IMR-90 (cell line): ENCODE measurements around the gene AFMID. TPM values are rescaled to one million over a fixed set of nuclear protein-coding genes. Genes with fewer than 3 reads are reported as not detected.

ENCODE experiments used
- ATAC-seq: fragments of 200-7000 bp; cut with Tn5 transposase; 2 replicates; pipeline ENCODE4 v1.9.1; 2020; ENCODE audit warnings: low read depth, mild to moderate bottlenecking, moderate library complexity
- BruUV-seq: library from RNA; stranded (reverse); fragments of 400-500 nt; replicated peaks from 2 replicates; lab custom pipeline; 2021; lab: Mats Ljungman, UMichigan
- CTCF ChIA-PET: fragments of 300-600 bp; formaldehyde crosslinking; extraction: SDS; loops from one replicate; lab custom pipeline; 2021; ENCODE audit warnings: antibody characterized with exemption; lab: Yijun Ruan, JAX
- POLR2A ChIA-PET: fragments of 300-600 bp; sonication (Branson Sonifier 250); formaldehyde crosslinking; loops from one replicate; lab custom pipeline; 2022; ENCODE audit warnings: antibody characterized with exemption; ENCODE audit not compliant: unreplicated experiment; lab: Charles Lee
- DNase-seq: peaks from one replicate; pipeline ENCODE4 v3.0.0; 2013
- H2AFZ ChIP-seq: replicated peaks from 2 replicates; pipeline ENCODE3; 2013; ENCODE audit warnings: low read length, mild to moderate bottlenecking; ENCODE audit not compliant: poor library complexity
- H2AK5ac ChIP-seq: 2 replicates; pipeline ENCODE4 v1.6.1; 2013; ENCODE audit warnings: low read depth, low read length, inconsistent platforms
- H2AK9ac ChIP-seq: replicated peaks from 2 replicates; pipeline ENCODE3; 2013; ENCODE audit warnings: mild to moderate bottlenecking, low read depth, low read length, moderate library complexity; ENCODE audit not compliant: poor library complexity
- H2BK120ac ChIP-seq: 2 replicates; pipeline ENCODE4 v1.6.1; 2013; ENCODE audit warnings: low read depth, low read length, inconsistent platforms
- H2BK15ac ChIP-seq: 3 replicates; pipeline ENCODE4 v1.6.1; 2013; ENCODE audit warnings: low read depth, low read length, inconsistent platforms
- H2BK20ac ChIP-seq: 2 replicates; pipeline ENCODE4 v1.6.1; 2013; ENCODE audit warnings: low read depth, mild to moderate bottlenecking, inconsistent platforms, low read length, moderate library complexity
- H2BK5ac ChIP-seq: 2 replicates; pipeline ENCODE4 v1.6.1; 2013; ENCODE audit warnings: mild to moderate bottlenecking, low read depth, low read length, inconsistent platforms; ENCODE audit not compliant: poor library complexity, severe bottlenecking
- H3K14ac ChIP-seq: replicated peaks from 2 replicates; pipeline ENCODE4 v1.6.1; 2013; ENCODE audit warnings: low read depth, low read length, inconsistent platforms
- H3K18ac ChIP-seq: 2 replicates; pipeline ENCODE4 v1.6.1; 2013; ENCODE audit warnings: low read depth, low read length, control low read depth
- H3K23ac ChIP-seq: 2 replicates; pipeline ENCODE4 v1.6.1; 2013; ENCODE audit warnings: low read depth, low read length, inconsistent platforms
- H3K27ac ChIP-seq: 2 replicates; pipeline ENCODE4 v1.5.1; 2013; ENCODE audit warnings: mild to moderate bottlenecking, control low read depth, low read length; ENCODE audit not compliant: insufficient read depth
- H3K27me3 ChIP-seq: 2 replicates; pipeline ENCODE4 v1.6.1; 2013; ENCODE audit warnings: low read length; ENCODE audit not compliant: control insufficient read depth, insufficient read depth
- H3K36me3 ChIP-seq: 2 replicates; pipeline ENCODE4 v1.6.1; 2013; ENCODE audit warnings: low read length, mixed read lengths; ENCODE audit not compliant: control insufficient read depth, insufficient read depth
- H3K4ac ChIP-seq: 2 replicates; pipeline ENCODE4 v1.6.1; 2013; ENCODE audit warnings: low read depth, low read length, inconsistent platforms
- H3K4me1 ChIP-seq: 2 replicates; pipeline ENCODE4 v1.6.1; 2013; ENCODE audit warnings: low read length, mixed read lengths; ENCODE audit not compliant: control insufficient read depth, insufficient read depth
- H3K4me2 ChIP-seq: 2 replicates; pipeline ENCODE4 v1.6.1; 2013; ENCODE audit warnings: low read depth, mild to moderate bottlenecking, control low read depth, low read length, moderate library complexity
- H3K4me3 ChIP-seq: 2 replicates; pipeline ENCODE4 v1.5.1; 2013; ENCODE audit warnings: low read depth, mild to moderate bottlenecking, control low read depth, low read length, moderate library complexity; ENCODE audit not compliant: insufficient read depth
- H3K56ac ChIP-seq: 2 replicates; pipeline ENCODE4 v1.6.1; 2013; ENCODE audit warnings: low read length, inconsistent platforms; ENCODE audit not compliant: insufficient read depth; ENCODE audit errors: extremely low read depth
- H3K79me1 ChIP-seq, 2 experiments: 2 replicates each; pipeline ENCODE4 v1.6.1; 2013; ENCODE audit warnings: low read length in 2 of 2, inconsistent platforms in 1 of 2, low read depth in 1 of 2
- H3K9ac ChIP-seq: 2 replicates; pipeline ENCODE4 v1.6.1; 2013; ENCODE audit warnings: low read depth, low read length, control low read depth
- H3K9me1 ChIP-seq: 2 replicates; pipeline ENCODE4 v1.6.1; 2013; ENCODE audit warnings: low read length, inconsistent platforms; ENCODE audit not compliant: insufficient read depth
- H3K9me3 ChIP-seq: 2 replicates; pipeline ENCODE4 v1.6.1; 2013; ENCODE audit warnings: low read length; ENCODE audit not compliant: control insufficient read depth, insufficient read depth
- H4K20me1 ChIP-seq: 2 replicates; pipeline ENCODE4 v1.6.1; 2013; ENCODE audit warnings: low read length, inconsistent platforms; ENCODE audit not compliant: insufficient read depth
- H4K5ac ChIP-seq: 2 replicates; pipeline ENCODE4 v1.6.1; 2013; ENCODE audit warnings: mild to moderate bottlenecking, low read depth, low read length, control low read depth
- H4K8ac ChIP-seq, 2 experiments: 2 replicates each; pipeline ENCODE4 v1.6.1; 2013; ENCODE audit warnings: low read depth in 2 of 2, low read length in 2 of 2, control low read depth in 1 of 2, inconsistent platforms in 1 of 2
- H4K91ac ChIP-seq: 2 replicates; pipeline ENCODE4 v1.6.1; 2013; ENCODE audit warnings: low read depth, low read length, inconsistent platforms; ENCODE audit not compliant: insufficient read depth
- RCOR1 ChIP-seq: IDR thresholded peaks from 2 replicates; pipeline ENCODE4 v1.6.1; 2012; ENCODE audit warnings: mild to moderate bottlenecking, low read length, improper control_type of control experiment; ENCODE audit not compliant: insufficient replicate concordance
- RFX5 ChIP-seq: IDR thresholded peaks from 2 replicates; pipeline ENCODE4 v1.8.0; 2012; ENCODE audit warnings: low read depth, mild to moderate bottlenecking, low read length, moderate library complexity
- WGBS, 2 experiments: methylation state at CpG; one replicate each; pipeline versions ENCODE4 v1.1.5 to v1.1.7; 2013; ENCODE audit warnings: missing lambda C conversion rate in 2 of 2; ENCODE audit not compliant: insufficient read length in 1 of 2; ENCODE audit errors: extremely low coverage in 2 of 2; 5-methylcytosine and 5-hydroxymethylcytosine counted together
- dilution Hi-C: fragments of 300-500 bp; cut with HindIII; formaldehyde crosslinking; loops from one replicate; pipeline ENCODE4 v1.14.3; 2018; ENCODE audit warnings: low sequenced_read_pairs; ENCODE audit not compliant: unreplicated experiment
- in situ Hi-C: fragments of 300-500 bp; cut with MboI; formaldehyde crosslinking; loops from 3 replicates; pipeline ENCODE4 v1.14.3; 2019; ENCODE audit warnings: low sequenced_read_pairs, inconsistent platforms, mixed read lengths
- intact Hi-C: fragments of 100-400 bp; cut with micrococcal nuclease; formaldehyde crosslinking; loops from 2 replicates; pipeline ENCODE4 v1.10.0; 2022
- polyA plus RNA-seq, 3 experiments: library from polyadenylated mRNA; depleted of rRNA; stranded (reverse); fragments of >200 nt; gene quantifications; 2 replicates each; pipeline ENCODE4 v1.2.3, GENCODE V29; 2012; ENCODE audit warnings: low replicate concordance in 1 of 3
- total RNA-seq: library from RNA; depleted of rRNA; stranded (reverse); fragments of >200 nt; gene quantifications from 2 replicates; pipeline ENCODE4 v1.2.3, GENCODE V29; 2012
- TF ChIP-seq, protein P1 (sequence below): fragments of 150-350 bp; IDR thresholded peaks from 2 replicates; pipeline ENCODE4 v1.6.1; 2017; ENCODE audit warnings: mild to moderate bottlenecking, antibody characterized with exemption, low read length, low read depth
- TF ChIP-seq, protein P2 (sequence below): fragments of 150-350 bp; IDR thresholded peaks from 2 replicates; pipeline ENCODE4 v1.6.1; 2016; ENCODE audit warnings: low read depth, mild to moderate bottlenecking, low read length, moderate library complexity, borderline replicate concordance
- TF ChIP-seq, protein P3 (sequence below): conservative IDR thresholded peaks from 2 replicates; pipeline ENCODE4 v1.5.1; 2012; ENCODE audit warnings: mild to moderate bottlenecking, low read depth, low read length, improper control_type of control experiment

Gene AFMID
- total and polyA plus RNA-seq, 2 of the 4 experiments (the other 2 are of a cell fraction): 41.0 to 65.1 TPM

DNA sequence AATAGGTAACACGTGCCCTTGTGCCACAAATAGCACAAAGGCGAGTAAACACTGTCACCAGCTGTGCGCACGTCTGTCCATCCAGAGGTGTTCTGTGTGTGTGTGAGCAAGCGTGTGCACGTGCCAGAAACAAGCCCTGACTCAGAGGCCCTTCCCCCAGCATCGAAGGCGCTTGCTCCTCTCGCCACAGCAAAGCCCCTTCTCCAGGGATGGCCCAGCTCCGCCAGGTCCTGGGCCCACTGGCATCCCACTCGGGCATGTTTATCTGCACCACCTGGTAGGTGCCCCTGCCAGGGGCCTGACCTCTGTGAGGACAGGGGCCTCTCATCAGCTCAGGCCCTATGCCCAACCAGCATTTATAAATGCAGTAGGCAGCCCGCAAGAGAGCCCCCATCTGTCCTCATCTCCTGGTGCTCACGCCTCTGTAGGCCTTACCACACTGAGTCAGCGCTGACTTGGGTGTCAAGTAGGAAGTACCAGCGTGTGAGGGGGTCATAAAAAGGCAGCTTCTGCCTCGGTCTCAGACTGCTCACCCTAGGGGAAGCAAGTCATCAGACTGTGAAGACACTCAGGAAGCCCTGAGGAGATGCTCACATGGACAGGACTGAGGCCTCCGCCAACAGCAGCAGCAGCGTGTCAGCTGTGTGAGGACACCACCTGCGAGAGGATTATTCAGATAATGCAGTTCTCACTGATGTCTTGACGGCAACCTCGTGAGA, 55.0 kb downstream of the AFMID start (continued):
- TF ChIP-seq, protein P1, sequence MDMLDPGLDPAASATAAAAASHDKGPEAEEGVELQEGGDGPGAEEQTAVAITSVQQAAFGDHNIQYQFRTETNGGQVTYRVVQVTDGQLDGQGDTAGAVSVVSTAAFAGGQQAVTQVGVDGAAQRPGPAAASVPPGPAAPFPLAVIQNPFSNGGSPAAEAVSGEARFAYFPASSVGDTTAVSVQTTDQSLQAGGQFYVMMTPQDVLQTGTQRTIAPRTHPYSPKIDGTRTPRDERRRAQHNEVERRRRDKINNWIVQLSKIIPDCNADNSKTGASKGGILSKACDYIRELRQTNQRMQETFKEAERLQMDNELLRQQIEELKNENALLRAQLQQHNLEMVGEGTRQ: no peak

DNA sequence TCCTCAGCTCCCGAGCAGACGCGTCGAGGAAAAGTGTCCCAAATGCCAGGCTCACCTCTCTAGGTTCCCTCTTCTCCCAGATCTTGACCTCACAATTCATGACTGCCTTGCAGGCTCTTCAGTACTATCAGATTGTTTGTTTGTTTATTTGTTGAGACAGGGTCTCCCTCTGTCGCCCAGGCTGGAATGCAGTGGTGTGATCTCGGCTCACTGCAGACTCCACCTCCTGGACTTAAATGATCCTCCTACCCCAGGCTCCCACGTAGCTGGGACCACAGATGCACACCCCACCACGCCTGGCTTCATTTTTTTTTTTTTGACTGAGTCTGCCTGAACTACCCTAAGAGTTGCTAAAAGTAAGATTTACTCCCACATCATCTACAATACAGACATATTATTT, 60.1 kb downstream of the AFMID start:
- POLR2A ChIA-PET: no interaction called here
- Histone ChIP-seq H3K4me3 (no peak overlapping the region), H2AFZ (no peak overlapping the region), H3K27me3 (peaks cover 3% of the 10 kb centered on the region; the same call in 1 of the 2 replicates), H2BK120ac (no peak overlapping the region), H3K4me1 (peaks cover 5% of the 10 kb centered on the region; the same call in 1 of the 2 replicates), H4K8ac (no peak overlapping the region; a peak in 1 of 4 replicates), H2AK9ac (no peak overlapping the region), H3K9me3 (no peaks in the 10 kb centered on the region), H3K18ac (no peak overlapping the region), H3K23ac (no peak overlapping the region), H4K20me1 (no peaks in the 10 kb centered on the region), H2BK15ac (no peak overlapping the region), H3K56ac (no peak overlapping the region; the same call in 1 of the 2 replicates), H3K4ac (no peak overlapping the region), H2BK5ac (no peak overlapping the region), H3K9ac (no peak overlapping the region), H3K27ac (no peak overlapping the region), H3K14ac (no peak overlapping the region), H4K91ac (no peak overlapping the region), H3K9me1 (no peaks in the 10 kb centered on the region), H3K36me3 (no peaks in the 10 kb centered on the region), H2BK20ac (no peak overlapping the region), H3K79me1 (no peaks in the 10 kb centered on the region), H4K5ac (no peak overlapping the region), H3K4me2 (no peak overlapping the region), H2AK5ac (no peak overlapping the region)
- TF ChIP-seq RFX5 (no peak), RCOR1 (no peak)
- TF ChIP-seq, protein P2, sequence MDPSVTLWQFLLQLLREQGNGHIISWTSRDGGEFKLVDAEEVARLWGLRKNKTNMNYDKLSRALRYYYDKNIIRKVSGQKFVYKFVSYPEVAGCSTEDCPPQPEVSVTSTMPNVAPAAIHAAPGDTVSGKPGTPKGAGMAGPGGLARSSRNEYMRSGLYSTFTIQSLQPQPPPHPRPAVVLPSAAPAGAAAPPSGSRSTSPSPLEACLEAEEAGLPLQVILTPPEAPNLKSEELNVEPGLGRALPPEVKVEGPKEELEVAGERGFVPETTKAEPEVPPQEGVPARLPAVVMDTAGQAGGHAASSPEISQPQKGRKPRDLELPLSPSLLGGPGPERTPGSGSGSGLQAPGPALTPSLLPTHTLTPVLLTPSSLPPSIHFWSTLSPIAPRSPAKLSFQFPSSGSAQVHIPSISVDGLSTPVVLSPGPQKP: no peak
- TF ChIP-seq, protein P3, sequence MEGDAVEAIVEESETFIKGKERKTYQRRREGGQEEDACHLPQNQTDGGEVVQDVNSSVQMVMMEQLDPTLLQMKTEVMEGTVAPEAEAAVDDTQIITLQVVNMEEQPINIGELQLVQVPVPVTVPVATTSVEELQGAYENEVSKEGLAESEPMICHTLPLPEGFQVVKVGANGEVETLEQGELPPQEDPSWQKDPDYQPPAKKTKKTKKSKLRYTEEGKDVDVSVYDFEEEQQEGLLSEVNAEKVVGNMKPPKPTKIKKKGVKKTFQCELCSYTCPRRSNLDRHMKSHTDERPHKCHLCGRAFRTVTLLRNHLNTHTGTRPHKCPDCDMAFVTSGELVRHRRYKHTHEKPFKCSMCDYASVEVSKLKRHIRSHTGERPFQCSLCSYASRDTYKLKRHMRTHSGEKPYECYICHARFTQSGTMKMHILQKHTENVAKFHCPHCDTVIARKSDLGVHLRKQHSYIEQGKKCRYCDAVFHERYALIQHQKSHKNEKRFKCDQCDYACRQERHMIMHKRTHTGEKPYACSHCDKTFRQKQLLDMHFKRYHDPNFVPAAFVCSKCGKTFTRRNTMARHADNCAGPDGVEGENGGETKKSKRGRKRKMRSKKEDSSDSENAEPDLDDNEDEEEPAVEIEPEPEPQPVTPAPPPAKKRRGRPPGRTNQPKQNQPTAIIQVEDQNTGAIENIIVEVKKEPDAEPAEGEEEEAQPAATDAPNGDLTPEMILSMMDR: no peak
- CTCF ChIA-PET: interaction anchor here (1.0 kb wide), 1 partner anchor 22 kb away, joined by 4 read pairs; no protein-coding TSS in a partner anchor
- no TSS peak for BruUV-seq
- dilution Hi-C loops (no loop called here), in situ Hi-C loops (loop anchor here (10.0 kb wide), 1 partner anchor 133 kb away; no protein-coding TSS in a partner anchor), intact Hi-C loops (no loop called here)
- ATAC-seq: no peak
- no CpG with 5 or more reads among the region's 8 CpGs for WGBS, 2 experiments
- no peak for DNase-seq
